H9 (cell line): ENCODE data around the gene TNFRSF11A. TPM values are rescaled to one million over a fixed set of nuclear protein-coding genes. Genes with fewer than 3 reads are reported as not detected.

Experiments used
- DNase-seq: peaks from one replicate; pipeline ENCODE4 v3.0.0-alpha.2; 2017
- H2AFZ ChIP-seq: one replicate; pipeline ENCODE4 v1.6.1; 2013; ENCODE audit warnings: mild to moderate bottlenecking, low read length, control low read depth, moderate library complexity
- H2AK5ac ChIP-seq: 2 replicates; pipeline ENCODE4 v1.6.1; 2013; ENCODE audit warnings: low read length, control low read depth, mixed read lengths; ENCODE audit not compliant: insufficient read length
- H2BK120ac ChIP-seq: one replicate; pipeline ENCODE4 v1.6.1; 2013; ENCODE audit warnings: low read depth, mild to moderate bottlenecking, low read length, control low read depth, inconsistent platforms; ENCODE audit not compliant: poor library complexity, severe bottlenecking
- H2BK12ac ChIP-seq: 2 replicates; pipeline ENCODE4 v1.6.1; 2013; ENCODE audit warnings: low read length, control low read depth, mixed read lengths, low read depth; ENCODE audit not compliant: insufficient read length
- H2BK15ac ChIP-seq: 2 replicates; pipeline ENCODE4 v1.6.1; 2013; ENCODE audit warnings: low read depth, low read length, control low read depth
- H2BK20ac ChIP-seq: one replicate; pipeline ENCODE4 v1.6.1; 2013; ENCODE audit warnings: low read depth, mild to moderate bottlenecking, low read length, control low read depth, inconsistent platforms; ENCODE audit not compliant: poor library complexity, severe bottlenecking
- H2BK5ac ChIP-seq: 2 replicates; pipeline ENCODE4 v1.6.1; 2013; ENCODE audit warnings: low read length, control low read depth, mixed read lengths; ENCODE audit not compliant: insufficient read length
- H3K14ac ChIP-seq: 2 replicates; pipeline ENCODE4 v1.6.1; 2013; ENCODE audit warnings: low read length, control low read depth; ENCODE audit not compliant: insufficient read depth
- H3K18ac ChIP-seq: 2 replicates; pipeline ENCODE4 v1.6.1; 2013; ENCODE audit warnings: low read depth, mild to moderate bottlenecking, mixed read lengths, low read length, control low read depth; ENCODE audit not compliant: insufficient read length
- H3K23ac ChIP-seq: 2 replicates; pipeline ENCODE4 v1.6.1; 2013; ENCODE audit warnings: low read length, control low read depth, mixed read lengths, low read depth; ENCODE audit not compliant: insufficient read length
- H3K23me2 ChIP-seq: 2 replicates; pipeline ENCODE4 v1.6.1; 2013; ENCODE audit warnings: low read depth, mild to moderate bottlenecking, mixed read lengths, low read length, control low read depth; ENCODE audit not compliant: insufficient read length, poor library complexity, severe bottlenecking
- H3K27ac ChIP-seq: 2 replicates; pipeline ENCODE4 v1.5.1; 2013; ENCODE audit warnings: low read length, control low read depth, mixed read lengths, low read depth; ENCODE audit not compliant: insufficient read length
- H3K27me3 ChIP-seq: 2 replicates; pipeline ENCODE4 v1.6.1; 2013; ENCODE audit warnings: low read length, control low read depth, inconsistent platforms; ENCODE audit not compliant: insufficient read depth
- H3K4ac ChIP-seq: 2 replicates; pipeline ENCODE4 v1.6.1; 2013; ENCODE audit warnings: low read depth, mild to moderate bottlenecking, control low read depth, inconsistent platforms, low read length, moderate library complexity
- H3K4me1 ChIP-seq: 2 replicates; pipeline ENCODE4 v1.6.1; 2013; ENCODE audit warnings: low read length, control low read depth, inconsistent platforms; ENCODE audit not compliant: insufficient read depth
- H3K4me2 ChIP-seq: 2 replicates; pipeline ENCODE4 v1.6.1; 2013; ENCODE audit warnings: low read length, control low read depth, mixed read lengths; ENCODE audit not compliant: insufficient read length, insufficient read depth
- H3K56ac ChIP-seq: 2 replicates; pipeline ENCODE4 v1.6.1; 2013; ENCODE audit warnings: low read depth, mild to moderate bottlenecking, mixed read lengths, low read length, control low read depth; ENCODE audit not compliant: insufficient read length
- H3K79me1 ChIP-seq: 2 replicates; pipeline ENCODE4 v1.6.1; 2013; ENCODE audit warnings: low read depth, mild to moderate bottlenecking, moderate library complexity, low read length, control low read depth, inconsistent platforms; ENCODE audit not compliant: insufficient read depth, poor library complexity, severe bottlenecking
- H3K79me2 ChIP-seq: 2 replicates; pipeline ENCODE4 v1.6.1; 2013; ENCODE audit warnings: low read length, control low read depth, inconsistent platforms; ENCODE audit not compliant: insufficient read depth
- H3K9ac ChIP-seq: 2 replicates; pipeline ENCODE4 v1.6.1; 2013; ENCODE audit warnings: low read length, control low read depth, mixed read lengths; ENCODE audit not compliant: insufficient read length; ENCODE audit errors: extremely low read depth
- H3K9me3 ChIP-seq: one replicate; pipeline ENCODE4 v1.6.1; 2013; ENCODE audit warnings: low read depth, low read length, inconsistent platforms; ENCODE audit not compliant: control insufficient read depth
- H3T11ph ChIP-seq: one replicate; pipeline ENCODE4 v1.6.1; 2013; ENCODE audit warnings: mild to moderate bottlenecking, low read length, control low read depth, inconsistent platforms
- H4K20me1 ChIP-seq: one replicate; pipeline ENCODE4 v1.6.1; 2013; ENCODE audit not compliant: control insufficient read depth, insufficient read length, insufficient read depth
- H4K5ac ChIP-seq: 2 replicates; pipeline ENCODE4 v1.6.1; 2013; ENCODE audit warnings: low read depth, mild to moderate bottlenecking, mixed read lengths, low read length, control low read depth; ENCODE audit not compliant: insufficient read length
- H4K8ac ChIP-seq: replicated peaks from 2 replicates; pipeline ENCODE4 v1.6.1; 2013; ENCODE audit warnings: low read length, control low read depth, mixed read lengths, low read depth; ENCODE audit not compliant: insufficient read length
- H4K91ac ChIP-seq: 2 replicates; pipeline ENCODE4 v1.6.1; 2013; ENCODE audit warnings: low read depth, mild to moderate bottlenecking, moderate library complexity, mixed read lengths, low read length, control low read depth; ENCODE audit not compliant: insufficient read length
- H3K27ac Mint-ChIP-seq, 3 experiments: 2 replicates in 2 of 3; 3 replicates in 1 of 3; pipeline ENCODE4 v1.8.0; 2020 to 2021; ENCODE audit warnings: mixed read lengths in 3 of 3, mild to moderate bottlenecking in 1 of 3, moderate library complexity in 1 of 3
- H3K27me3 Mint-ChIP-seq: 2 replicates; pipeline ENCODE4 v1.8.0; 2021; ENCODE audit warnings: low read depth, mild to moderate bottlenecking, moderate library complexity, mixed read lengths
- H3K36me3 Mint-ChIP-seq, 3 experiments: 2 replicates in 2 of 3; 3 replicates in 1 of 3; pipeline ENCODE4 v1.8.0; 2020 to 2021; ENCODE audit warnings: low read depth in 3 of 3, mixed read lengths in 3 of 3; ENCODE audit not compliant: insufficient read depth in 1 of 3
- H3K4me1 Mint-ChIP-seq, 2 experiments: 2 replicates each; pipeline ENCODE4 v1.8.0; 2020; ENCODE audit warnings: mixed read lengths in 2 of 2
- H3K4me3 Mint-ChIP-seq, 2 experiments: 2 replicates in 1 of 2; 3 replicates in 1 of 2; pipeline ENCODE4 v1.8.0; 2020 to 2021; ENCODE audit warnings: mild to moderate bottlenecking in 2 of 2, mixed read lengths in 2 of 2, moderate library complexity in 1 of 2
- H3K9me3 Mint-ChIP-seq, 2 experiments: 2 replicates in 1 of 2; 3 replicates in 1 of 2; pipeline ENCODE4 v1.8.0; 2020; ENCODE audit warnings: mild to moderate bottlenecking in 2 of 2, mixed read lengths in 2 of 2, moderate library complexity in 1 of 2
- CTCF ChIP-seq: fragments of 200-600 bp; sonication (generic); conservative IDR thresholded peaks from 3 replicates; pipeline ENCODE4 v1.8.0; 2021; ENCODE audit warnings: antibody characterized with exemption, mild to moderate bottlenecking
- WGBS: extraction: QIAGEN DNeasy Blood & Tissue Kit; methylation state at CpG from one replicate; pipeline ENCODE4 v1.1.7; 2013; ENCODE audit warnings: missing lambda C conversion rate, low lambda C conversion rate, mixed read lengths; ENCODE audit not compliant: insufficient read length; ENCODE audit errors: extremely low coverage; 5-methylcytosine and 5-hydroxymethylcytosine counted together
- total RNA-seq: library from RNA; stranded (reverse); gene quantifications from 2 replicates; pipeline ENCODE4 v1.2.1, GENCODE V29; 2021

The TNFRSF11A gene
- total RNA-seq, 1 experiment from 2014 or later = 7.8 TPM

- no peak overlapping the region for H3K27ac ChIP-seq
- H4K8ac ChIP-seq = no peak overlapping the region
- DNase-seq = no peak
- no peaks in the 10 kb centered on the region for H3K9me3 ChIP-seq
- no peak overlapping the region for H2BK12ac ChIP-seq
- H2AK5ac ChIP-seq = no peak overlapping the region
- no peak overlapping the region for H4K5ac ChIP-seq
- no peak overlapping the region for H3K56ac ChIP-seq
- no peak overlapping the region for H2BK15ac ChIP-seq
- H3K9me3 Mint-ChIP-seq = no peaks in the 10 kb centered on the region
- no peak overlapping the region for H3K4ac ChIP-seq
- no peak overlapping the region for H4K91ac ChIP-seq
- H3K27ac Mint-ChIP-seq = peak overlapping the region in 2 of 3 experiments; percentile 2 to 59; a peak in 2 of 7 replicates
- H3K4me2 ChIP-seq = no peak overlapping the region
- H3T11ph ChIP-seq = no peak overlapping the region
- H4K20me1 ChIP-seq = no peaks in the 10 kb centered on the region
- no peak overlapping the region for H3K14ac ChIP-seq
- no CpG with 5 or more reads among the region's 13 CpGs for WGBS
- no peak overlapping the region for H3K23ac ChIP-seq
- H2AFZ ChIP-seq = no peak overlapping the region
- no peaks in the 10 kb centered on the region for H3K23me2 ChIP-seq
- H2BK120ac ChIP-seq = no peak overlapping the region
- no peak overlapping the region for H2BK20ac ChIP-seq
- no peak overlapping the region for H3K4me3 Mint-ChIP-seq
- H2BK5ac ChIP-seq = no peak overlapping the region
- H3K79me1 ChIP-seq = no peaks in the 10 kb centered on the region
- no peak overlapping the region for H3K9ac ChIP-seq
- H3K36me3 Mint-ChIP-seq = no peaks in the 10 kb centered on the region
- peaks cover 18% of the 10 kb centered on the region for H3K27me3 Mint-ChIP-seq
- H3K18ac ChIP-seq = no peak overlapping the region
- H3K4me1 Mint-ChIP-seq = peaks cover 26 to 50% of the 10 kb centered on the region in 2 experiments
- TF ChIP-seq CTCF = no peak
- no peaks in the 10 kb centered on the region for H3K79me2 ChIP-seq
- H3K27me3 ChIP-seq = no peaks in the 10 kb centered on the region
- peaks cover 8% of the 10 kb centered on the region; the same call in 1 of the 2 replicates for H3K4me1 ChIP-seq
Observed at GRCh38 chr18:62332964-62333695, 8.0 kb downstream of the TNFRSF11A start.
